ENCODE results near the gene OR10W1.

Gene OR10W1, protein sequence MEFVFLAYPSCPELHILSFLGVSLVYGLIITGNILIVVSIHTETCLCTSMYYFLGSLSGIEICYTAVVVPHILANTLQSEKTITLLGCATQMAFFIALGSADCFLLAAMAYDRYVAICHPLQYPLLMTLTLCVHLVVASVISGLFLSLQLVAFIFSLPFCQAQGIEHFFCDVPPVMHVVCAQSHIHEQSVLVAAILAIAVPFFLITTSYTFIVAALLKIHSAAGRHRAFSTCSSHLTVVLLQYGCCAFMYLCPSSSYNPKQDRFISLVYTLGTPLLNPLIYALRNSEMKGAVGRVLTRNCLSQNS

DNA sequence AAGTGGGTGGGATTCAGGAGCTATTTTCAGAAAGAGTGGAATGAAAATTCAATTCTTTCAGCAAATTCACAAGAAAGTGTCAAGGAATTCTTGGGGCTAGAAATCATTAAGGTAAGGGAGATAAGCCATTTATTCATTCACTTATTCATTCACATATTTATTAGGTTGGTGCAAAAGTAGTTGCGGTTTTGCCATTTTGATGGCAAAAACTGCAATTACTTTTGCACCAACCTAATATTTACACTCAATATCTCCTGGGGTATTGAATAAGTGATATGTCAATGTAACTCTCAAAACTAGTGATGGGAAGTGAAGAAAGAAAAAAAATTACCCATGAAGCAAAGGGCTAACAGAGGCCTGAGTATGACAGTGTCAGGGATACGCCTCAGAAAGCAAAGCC is at the start of gene OR10W1:
Gene OR10W1, minus strand, starts transcription at position 119 of the 400 bp plus-strand sequence. CDS start 402 bp downstream, outside the sequence.
- no peak for DNase-seq (ENCODE audit: low read depth in 1 of 2, low spot score in 1 of 2)

DNA sequence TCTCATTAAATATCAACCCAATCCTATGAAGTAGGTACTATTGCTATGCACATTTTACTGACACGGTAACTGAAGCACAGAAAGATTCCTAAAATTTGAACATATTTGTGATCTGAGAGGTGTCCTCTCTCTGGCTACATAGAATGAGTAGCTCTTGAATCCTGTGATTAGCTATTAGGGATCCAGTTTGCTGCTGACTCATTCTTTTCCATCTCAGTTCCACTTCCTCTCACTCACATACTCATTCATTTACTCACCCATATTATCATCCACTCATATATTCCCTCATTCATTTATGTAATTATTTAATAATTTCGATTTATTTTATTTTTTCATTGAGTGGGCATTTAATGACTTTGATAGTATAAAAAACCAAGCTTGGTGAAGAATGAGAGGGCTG is 48.1 kb upstream of the OR10W1 start:
- DNase-seq (ENCODE audit: low read depth in 1 of 2, low spot score in 1 of 2) = no peak

DNA sequence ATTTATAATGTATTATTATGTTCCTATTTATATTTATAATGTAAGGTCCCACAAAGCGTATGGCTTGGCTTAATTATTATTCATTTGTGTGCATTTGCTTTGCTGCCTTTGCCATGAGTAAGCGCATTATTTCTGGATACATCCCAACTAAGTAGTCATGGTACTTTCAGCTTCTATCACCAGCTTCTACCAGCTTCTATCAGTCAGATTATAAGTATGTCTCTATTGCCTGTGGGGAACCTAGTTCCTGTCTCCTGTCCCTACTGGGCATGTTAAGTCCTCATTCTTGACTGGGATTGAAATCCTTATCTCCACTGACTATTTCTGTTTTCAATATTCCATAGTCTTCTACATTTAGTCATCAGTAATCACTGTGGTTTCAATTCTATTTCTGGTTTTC is 33.5 kb upstream of the OR10W1 start:
- DNase-seq (ENCODE audit: low read depth in 1 of 2, low spot score in 1 of 2) = no peak

DNA sequence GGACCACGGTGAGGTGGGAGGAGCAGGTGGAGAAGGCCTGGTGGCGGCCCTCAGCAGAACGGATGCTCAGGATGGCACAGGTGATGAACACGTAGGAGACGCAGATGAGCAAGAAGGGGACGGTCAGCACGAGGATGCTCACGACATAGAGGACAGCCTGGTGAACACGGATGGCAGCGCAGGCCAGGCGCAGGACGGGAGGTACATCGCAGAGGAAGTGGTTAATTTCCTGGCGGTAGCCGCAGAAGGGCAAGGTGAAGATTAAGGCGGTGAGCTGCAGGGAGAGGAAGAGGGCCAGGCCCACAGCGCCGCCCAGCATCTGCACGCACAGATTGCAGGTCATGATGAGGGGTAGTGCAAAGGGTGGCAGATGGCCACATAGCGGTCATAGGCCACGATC is 24.0 kb upstream of the OR10W1 start:
- DNase-seq (ENCODE audit: low read depth in 1 of 2, low spot score in 1 of 2) = no peak

DNA sequence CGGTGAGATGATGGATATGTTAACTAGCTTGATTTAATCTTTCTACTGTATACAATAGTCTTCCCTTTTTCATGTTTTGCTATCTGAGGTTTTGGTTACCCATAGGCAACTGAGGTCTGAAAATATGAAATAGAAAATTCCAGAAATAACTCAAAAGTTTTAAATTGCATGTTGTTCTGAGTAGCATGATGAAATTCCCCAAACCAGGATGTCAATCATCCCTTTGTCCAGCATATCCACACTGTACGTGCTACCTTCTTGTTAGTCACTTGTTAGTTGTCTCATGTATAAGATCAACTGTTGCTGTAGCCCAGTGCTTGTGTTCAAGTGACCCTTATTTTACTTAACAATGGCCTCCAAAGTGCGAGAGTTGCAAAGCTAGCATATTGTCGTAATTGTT is 21.2 kb upstream of the OR10W1 start:
- no peak for DNase-seq (ENCODE audit: low read depth in 1 of 2, low spot score in 1 of 2)

DNA sequence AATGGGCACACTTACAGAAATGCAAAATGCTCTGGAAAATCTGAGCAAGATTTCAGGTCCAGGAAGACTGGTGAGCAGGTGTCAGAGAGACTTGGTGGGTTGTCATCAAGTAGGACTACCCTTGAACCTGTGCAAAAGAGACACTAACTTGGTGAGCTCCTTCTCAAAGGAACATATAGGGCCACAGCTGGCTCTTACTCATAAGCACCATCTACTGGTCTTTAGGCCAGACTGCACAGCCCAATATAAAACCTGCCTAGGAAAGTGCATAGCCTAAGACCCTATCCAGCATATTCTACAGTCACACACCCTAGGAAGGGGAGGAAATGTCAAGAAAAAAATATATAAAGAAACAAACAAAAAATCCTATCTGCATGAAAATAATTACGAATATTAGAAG is 18.2 kb upstream of the OR10W1 start:
- DNase-seq (ENCODE audit: low read depth in 1 of 2, low spot score in 1 of 2) = no peak

DNA sequence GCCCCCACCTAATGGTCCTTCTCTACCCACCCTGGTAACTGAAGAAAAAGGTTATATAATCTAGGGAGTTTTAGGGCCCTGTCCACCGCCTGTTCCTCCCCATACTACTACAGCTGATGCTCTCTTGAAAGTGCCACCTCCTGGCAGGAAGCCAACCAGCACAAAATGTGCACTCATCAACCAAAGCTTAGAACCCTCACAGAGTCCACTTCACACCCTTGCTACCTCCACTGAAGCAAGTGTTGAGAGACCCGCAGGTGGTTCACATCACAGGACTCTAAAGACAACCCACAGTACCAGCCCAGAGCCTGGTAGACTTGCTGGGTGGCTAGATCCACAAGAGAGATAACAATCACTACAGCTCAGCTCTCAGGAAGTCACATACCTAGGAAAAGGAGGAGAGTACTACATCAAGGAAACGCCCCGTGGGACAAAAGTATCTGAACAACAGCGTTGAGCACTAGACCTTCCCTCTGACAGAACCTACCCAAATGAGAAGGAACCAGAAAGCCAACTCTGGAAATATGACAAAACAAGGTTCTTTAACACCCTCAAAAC is 17.5 kb upstream of the OR10W1 start:
- DNase-seq (ENCODE audit: low read depth in 1 of 2, low spot score in 1 of 2) = no peak

DNA sequence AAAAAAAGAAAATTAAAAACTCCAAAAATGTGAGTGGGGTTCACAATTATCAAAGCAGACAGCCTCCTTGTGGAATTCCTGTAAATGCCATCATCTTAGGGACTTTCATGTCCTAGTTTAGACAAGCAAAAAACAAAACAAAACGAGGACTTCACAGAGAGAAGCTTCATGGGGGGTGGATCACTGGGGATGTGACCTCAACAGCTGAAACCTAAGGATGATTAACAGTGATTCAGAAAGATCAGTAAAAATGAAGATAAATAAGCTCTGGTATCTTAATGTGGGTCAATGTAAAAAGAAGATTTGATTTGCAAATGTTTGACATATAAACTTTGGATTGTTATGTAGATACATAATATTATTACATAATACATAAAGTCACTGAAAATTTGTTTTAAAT is 8.1 kb upstream of the OR10W1 start:
- no peak for DNase-seq (ENCODE audit: low read depth in 1 of 2, low spot score in 1 of 2)

DNA sequence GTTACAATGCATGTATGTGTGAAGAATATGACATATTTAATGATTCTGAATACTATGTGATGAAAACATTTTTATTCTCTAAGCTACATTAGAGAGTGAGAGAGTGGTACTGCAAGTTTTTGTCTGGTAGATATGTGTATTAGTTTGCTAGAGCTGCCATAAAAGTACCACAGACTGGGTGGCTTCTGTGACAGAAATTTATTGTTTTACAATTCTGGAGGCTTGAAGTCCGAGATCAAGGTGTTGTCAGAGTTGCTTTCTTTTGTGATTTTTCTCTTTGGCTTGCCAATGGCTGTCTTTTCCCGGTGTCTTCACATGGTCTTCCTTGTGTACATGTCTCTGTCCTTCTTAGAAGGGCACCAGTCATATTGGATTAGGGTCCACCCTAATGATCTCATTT is 6.9 kb upstream of the OR10W1 start:
- DNase-seq (ENCODE audit: low read depth in 1 of 2, low spot score in 1 of 2) = no peak

DNA sequence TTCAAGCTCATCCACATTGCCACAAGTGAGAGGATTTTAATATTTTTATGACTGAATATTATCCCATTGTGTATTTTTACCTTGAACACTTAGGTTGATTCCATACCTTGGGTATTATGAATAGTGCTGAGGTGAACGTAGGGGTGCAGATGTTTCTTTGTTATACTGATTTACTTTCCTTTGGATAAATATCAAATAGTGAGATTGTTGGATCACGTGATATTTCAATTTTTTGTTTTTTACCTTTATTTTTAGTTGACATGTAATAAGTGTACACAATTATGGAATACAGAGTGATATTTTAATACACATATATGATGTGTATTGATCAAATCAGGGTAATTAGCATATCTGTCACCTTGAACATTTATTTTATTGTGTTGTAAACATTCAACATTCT is 8.1 kb downstream of the OR10W1 start:
- DNase-seq (ENCODE audit: low read depth in 1 of 2, low spot score in 1 of 2) = no peak

DNA sequence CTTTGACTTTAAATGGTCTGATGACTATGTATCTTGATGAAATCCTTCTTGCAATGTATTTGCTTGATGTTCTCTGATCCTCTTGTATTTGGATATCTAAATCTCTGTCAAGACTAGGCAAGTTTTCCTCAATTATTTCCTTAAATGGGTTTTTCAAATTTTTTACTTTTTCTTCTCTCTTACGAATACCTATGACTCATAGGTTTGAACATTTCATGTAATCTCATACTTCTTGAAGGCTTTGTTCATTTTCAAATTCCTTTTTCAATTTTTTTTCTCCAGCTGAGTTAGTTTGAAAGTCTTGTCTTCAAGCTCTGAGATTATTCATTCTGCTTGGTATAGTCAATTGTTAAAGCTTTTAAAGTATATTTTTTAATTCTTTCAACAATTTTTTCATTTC is 13.1 kb downstream of the OR10W1 start:
- DNase-seq (ENCODE audit: low read depth in 1 of 2, low spot score in 1 of 2) = no peak

DNA sequence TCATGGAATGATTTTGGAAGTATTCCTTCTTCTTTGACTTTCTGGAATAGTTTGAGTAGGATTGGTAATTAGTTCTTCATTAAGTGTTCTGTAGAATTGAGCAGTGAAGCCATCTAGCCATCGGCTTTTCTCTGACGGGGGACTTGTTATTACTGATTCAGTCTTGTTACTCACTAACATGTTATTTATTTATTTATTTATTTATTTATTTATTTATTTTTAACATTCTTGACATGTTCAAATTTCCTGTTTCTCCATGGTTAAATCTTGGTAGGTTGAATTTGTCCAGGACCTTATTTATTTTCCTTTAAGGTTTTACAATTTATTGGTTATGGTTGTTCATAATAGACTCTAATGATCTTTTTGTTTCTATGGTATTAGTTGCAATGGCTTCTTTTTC is 24.1 kb downstream of the OR10W1 start:
- DNase-seq (ENCODE audit: low read depth in 1 of 2, low spot score in 1 of 2) = no peak

DNA sequence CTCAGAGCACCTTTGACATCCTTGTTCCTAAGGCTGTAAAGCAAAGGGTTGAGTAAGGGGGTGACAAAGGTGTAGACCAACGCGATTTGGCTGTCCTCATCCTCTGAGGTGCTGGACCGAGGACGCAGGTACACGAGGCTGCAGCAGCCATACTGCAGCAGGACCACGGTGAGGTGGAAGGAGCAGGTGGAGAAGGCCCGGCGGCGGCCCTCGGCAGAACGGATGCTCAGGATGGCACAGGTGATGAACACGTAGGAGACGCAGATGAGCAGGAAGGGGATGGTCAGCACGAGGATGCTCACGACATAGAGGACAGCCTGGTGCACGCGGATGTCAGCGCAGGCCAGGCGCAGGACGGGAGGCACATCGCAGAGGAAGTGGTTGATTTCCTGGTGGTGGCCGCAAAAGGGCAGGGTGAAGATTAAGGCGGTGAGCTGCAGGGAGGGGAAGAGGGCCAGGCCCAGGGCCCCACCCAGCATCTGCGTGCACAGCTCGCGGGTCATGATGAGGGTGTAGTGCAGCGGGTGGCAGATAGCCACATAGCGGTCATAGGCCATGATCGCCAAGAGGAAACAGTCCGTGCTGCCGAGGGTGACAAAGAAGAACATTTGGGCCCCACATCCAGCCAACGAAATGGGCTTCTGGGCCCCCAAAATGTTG is 40.0 kb downstream of the OR10W1 start:
- DNase-seq (ENCODE audit: low read depth in 1 of 2, low spot score in 1 of 2) = no peak

DNA sequence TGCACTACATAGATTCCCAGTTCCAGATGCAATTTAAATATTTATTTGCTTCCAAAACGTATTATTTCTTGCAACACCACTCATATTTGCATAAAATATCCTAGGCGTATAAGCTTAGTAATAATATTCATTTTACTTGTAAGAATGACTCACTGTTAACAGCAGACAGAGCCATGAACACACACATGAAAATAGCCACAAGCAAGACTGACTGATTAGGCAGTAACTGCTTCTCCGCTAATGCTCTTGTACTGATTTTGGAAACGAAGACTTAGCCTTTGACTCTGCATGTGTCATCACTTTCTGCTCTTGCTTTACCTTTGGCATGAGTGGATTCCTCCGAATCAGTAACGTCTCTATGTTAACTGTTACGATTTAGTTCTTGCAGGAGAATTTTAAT is 45.3 kb downstream of the OR10W1 start:
- DNase-seq (ENCODE audit: low read depth in 1 of 2, low spot score in 1 of 2) = no peak
